Loucy (cell line): ENCODE measurements around the gene HIP1R.

Experiments
- H2AFZ ChIP-seq: fragments of 200-600 bp; sonication (generic); 2 replicates; pipeline ENCODE4 v1.6.0; 2016; ENCODE audit warnings: antibody characterized with exemption, mild to moderate bottlenecking, low read length, moderate library complexity
- H3F3A ChIP-seq: fragments of 200-600 bp; 2 replicates; pipeline ENCODE4 v1.6.0; 2016; ENCODE audit warnings: antibody characterized with exemption, low read depth, mild to moderate bottlenecking
- H3K27me3 ChIP-seq: fragments of 200-600 bp; sonication (generic); 2 replicates; pipeline ENCODE4 v1.6.1; 2014; ENCODE audit warnings: low read length, mild to moderate bottlenecking; ENCODE audit not compliant: insufficient read depth, poor library complexity, severe bottlenecking
- H3K36me3 ChIP-seq: fragments of 200-600 bp; sonication (generic); 2 replicates; pipeline ENCODE4 v1.6.1; 2016; ENCODE audit warnings: low read length; ENCODE audit not compliant: insufficient read depth
- H3K4me1 ChIP-seq: fragments of 200-600 bp; sonication (generic); 2 replicates; pipeline ENCODE4 v1.5.1; 2014; ENCODE audit warnings: low read length, mild to moderate bottlenecking; ENCODE audit not compliant: insufficient read depth, poor library complexity, severe bottlenecking
- H3K4me2 ChIP-seq: fragments of 200-600 bp; sonication (generic); 2 replicates; pipeline ENCODE4 v1.6.0; 2014; ENCODE audit warnings: antibody characterized with exemption, low read length, low read depth, mild to moderate bottlenecking; ENCODE audit not compliant: poor library complexity, severe bottlenecking
- H3K4me3 ChIP-seq: fragments of 200-600 bp; sonication (generic); 2 replicates; pipeline ENCODE4 v1.5.1; 2014; ENCODE audit warnings: low read length, mild to moderate bottlenecking, mixed read lengths; ENCODE audit not compliant: poor library complexity, severe bottlenecking
- H3K79me2 ChIP-seq: fragments of 200-600 bp; sonication (generic); 2 replicates; pipeline ENCODE4 v1.6.1; 2014; ENCODE audit warnings: low read length; ENCODE audit not compliant: insufficient read depth
- H3K9ac ChIP-seq: fragments of 200-600 bp; sonication (generic); 2 replicates; pipeline ENCODE4 v1.6.0; 2014; ENCODE audit warnings: mild to moderate bottlenecking, low read depth, low read length, moderate library complexity; ENCODE audit not compliant: poor library complexity, severe bottlenecking
- H3K9me2 ChIP-seq: fragments of 200-600 bp; sonication (generic); replicated peaks from 2 replicates; pipeline ENCODE4 v1.6.1; 2016; ENCODE audit warnings: low read depth, low read length, mixed read lengths
- H3K9me3 ChIP-seq: fragments of 200-600 bp; sonication (generic); 2 replicates; pipeline ENCODE4 v1.6.1; 2014; ENCODE audit warnings: mild to moderate bottlenecking, antibody characterized with exemption, low read length, low read depth; ENCODE audit not compliant: insufficient read depth
- H4K20me1 ChIP-seq: fragments of 200-600 bp; sonication (generic); 2 replicates; pipeline ENCODE4 v1.6.0; 2014; ENCODE audit warnings: antibody characterized with exemption, low read length, mild to moderate bottlenecking; ENCODE audit not compliant: insufficient read depth, poor library complexity, severe bottlenecking
- CTCF ChIP-seq: fragments of 200-600 bp; sonication (generic); conservative IDR thresholded peaks from 2 replicates; pipeline ENCODE4 v1.5.1; 2014; ENCODE audit warnings: mild to moderate bottlenecking, antibody characterized with exemption, low read length
- EZH2phosphoT487 ChIP-seq: fragments of 200-600 bp; IDR thresholded peaks from 2 replicates; pipeline ENCODE4 v1.6.1; 2018; ENCODE audit warnings: antibody characterized with exemption, mild to moderate bottlenecking, moderate library complexity, borderline replicate concordance

Gene HIP1R

DNA sequence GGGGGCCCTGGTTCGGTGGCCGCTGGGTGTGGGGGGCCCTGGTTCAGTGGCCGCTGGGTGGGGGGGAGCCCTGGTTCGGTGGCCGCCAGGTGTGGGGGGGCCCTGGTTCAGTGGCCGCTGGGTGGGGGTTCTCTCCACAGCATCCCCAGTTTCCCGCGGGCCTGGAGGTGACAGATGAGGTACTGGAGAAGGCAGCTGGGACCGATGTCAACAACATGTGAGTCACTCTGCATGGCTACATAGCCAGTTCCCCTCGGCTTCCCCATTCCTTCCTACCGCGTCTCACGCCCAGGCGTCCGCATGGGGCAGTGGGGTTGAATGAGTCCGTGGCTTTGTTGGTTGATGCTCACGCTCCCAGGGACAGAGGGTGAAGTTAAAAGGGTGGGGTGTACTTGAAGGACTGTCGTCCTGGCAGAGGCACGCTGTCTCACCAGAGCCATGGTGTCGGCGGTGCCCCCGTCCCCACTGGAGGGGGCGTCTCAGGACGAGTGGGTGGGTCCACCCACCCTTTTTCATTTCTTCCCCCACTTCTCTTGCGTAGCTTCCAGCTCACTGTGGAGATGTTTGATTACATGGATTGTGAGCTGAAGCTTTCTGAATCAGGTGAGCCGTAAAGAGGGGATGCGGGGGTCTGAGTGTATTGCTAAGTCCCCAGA is 15.6 kb downstream of the HIP1R start:
- no peak overlapping the region for H3K9ac ChIP-seq
- no peaks in the 10 kb centered on the region for H3K4me1 ChIP-seq
- no peaks in the 10 kb centered on the region for H3K27me3 ChIP-seq
- H3K4me2 ChIP-seq = no peak overlapping the region
- H3F3A ChIP-seq = no peaks in the 10 kb centered on the region
- peaks cover 13% of the 10 kb centered on the region; the same call in 1 of the 2 replicates for H3K36me3 ChIP-seq
- TF ChIP-seq EZH2phosphoT487 = no peak
- no peak for TF ChIP-seq CTCF
- H3K9me2 ChIP-seq = no peaks in the 10 kb centered on the region
- peaks cover 4% of the 10 kb centered on the region for H3K79me2 ChIP-seq
- no peak overlapping the region for H2AFZ ChIP-seq
- H3K9me3 ChIP-seq = no peaks in the 10 kb centered on the region
- peaks cover 4% of the 10 kb centered on the region for H4K20me1 ChIP-seq
- H3K4me3 ChIP-seq = no peak overlapping the region

DNA sequence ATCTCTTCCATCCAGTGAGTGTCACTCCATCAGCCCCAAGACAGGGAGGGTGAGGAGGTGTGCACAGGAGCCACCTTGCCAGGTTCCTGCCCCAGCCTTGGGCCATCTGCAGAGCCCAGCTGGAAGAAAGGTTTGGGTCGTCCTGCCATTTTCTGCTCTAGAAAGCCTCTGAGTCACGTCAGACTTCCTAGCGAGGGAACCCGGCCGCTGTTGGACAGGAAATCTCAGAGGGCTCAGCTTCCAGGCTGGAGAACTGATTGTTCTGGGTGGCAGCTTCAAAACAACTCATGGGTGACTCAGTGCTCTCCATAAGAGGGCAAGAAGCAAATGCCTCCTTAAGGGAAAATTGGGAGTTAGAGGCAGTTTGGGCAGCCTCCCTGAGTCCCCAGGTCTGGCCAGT is 16.6 kb downstream of the HIP1R start:
- H3K36me3 ChIP-seq = peaks cover 13% of the 10 kb centered on the region; the same call in 1 of the 2 replicates
- H3K9ac ChIP-seq = no peak overlapping the region
- H3K4me1 ChIP-seq = no peaks in the 10 kb centered on the region
- no peaks in the 10 kb centered on the region for H3F3A ChIP-seq
- no peaks in the 10 kb centered on the region for H3K27me3 ChIP-seq
- H3K79me2 ChIP-seq = no peaks in the 10 kb centered on the region
- TF ChIP-seq CTCF (no peak), EZH2phosphoT487 (no peak)
- no peaks in the 10 kb centered on the region for H3K9me2 ChIP-seq
- no peaks in the 10 kb centered on the region for H3K9me3 ChIP-seq
- no peak overlapping the region for H3K4me2 ChIP-seq
- H2AFZ ChIP-seq = no peak overlapping the region
- H4K20me1 ChIP-seq = no peaks in the 10 kb centered on the region
- H3K4me3 ChIP-seq = no peak overlapping the region

DNA sequence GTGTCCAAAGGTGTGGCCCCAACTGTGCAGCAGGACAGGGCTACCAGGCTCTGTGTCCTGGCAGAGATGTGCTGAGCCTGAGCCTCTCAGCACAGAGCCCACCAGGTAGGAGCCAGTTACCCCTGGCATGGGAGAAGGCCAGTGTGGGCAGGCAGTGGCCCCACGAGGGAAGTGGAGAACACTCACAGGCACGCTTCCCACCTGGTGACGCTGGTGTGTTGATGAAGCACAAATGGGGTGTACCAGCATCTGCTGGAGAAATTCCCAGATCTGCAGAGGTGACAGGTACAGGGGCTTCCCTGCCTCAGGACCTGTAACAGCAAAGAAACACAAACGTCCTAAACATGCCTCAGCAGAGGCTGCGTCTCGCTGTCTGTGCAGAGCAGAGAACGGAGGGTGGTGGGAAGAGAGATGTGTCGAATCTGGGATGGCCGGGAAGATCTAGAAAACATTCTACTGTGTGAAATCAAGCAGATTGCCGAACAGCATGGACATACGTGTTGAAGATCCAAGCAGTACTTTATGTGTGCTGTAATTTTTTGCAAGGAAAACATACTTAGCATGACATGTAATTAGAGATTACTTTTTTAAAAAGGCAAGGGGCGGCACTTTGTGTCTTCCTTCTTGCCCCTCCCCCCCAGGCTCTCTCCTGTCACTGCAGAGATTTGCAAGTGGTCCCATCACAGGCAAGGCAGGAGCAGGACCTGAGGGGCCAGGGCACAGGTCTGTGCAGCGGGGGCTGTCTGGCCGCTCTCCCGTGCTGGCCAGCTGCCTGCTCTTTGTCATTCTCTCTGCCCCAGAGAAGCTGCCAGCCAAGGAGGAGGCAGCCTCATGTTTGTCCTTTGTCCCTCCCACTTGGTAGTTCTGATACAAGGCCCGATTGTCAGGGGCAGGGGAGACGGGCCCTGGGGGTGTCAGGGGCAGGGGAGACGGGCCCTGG is 17.3 kb downstream of the HIP1R start:
- Histone ChIP-seq H3F3A (no peaks in the 10 kb centered on the region), H3K4me1 (no peaks in the 10 kb centered on the region), H3K9me3 (no peaks in the 10 kb centered on the region), H3K4me2 (no peak overlapping the region), H3K36me3 (peaks cover 20% of the 10 kb centered on the region; the same call in 1 of the 2 replicates), H3K4me3 (no peak overlapping the region), H3K9me2 (no peaks in the 10 kb centered on the region), H3K9ac (no peak overlapping the region), H4K20me1 (no peaks in the 10 kb centered on the region), H3K27me3 (no peaks in the 10 kb centered on the region), H2AFZ (no peak overlapping the region), H3K79me2 (no peaks in the 10 kb centered on the region)
- no peak for TF ChIP-seq EZH2phosphoT487
- no peak for TF ChIP-seq CTCF
